Endothelial cell of umbilical vein (primary cell): ENCODE measurements around the gene TBC1D9.

Experiments
- EZH2 ChIP-seq: IDR thresholded peaks from 2 replicates; pipeline ENCODE4 v1.6.1; 2012; ENCODE audit warnings: borderline replicate concordance, low read depth, mild to moderate bottlenecking, moderate library complexity, low read length, inconsistent platforms; ENCODE audit not compliant: severe bottlenecking
- GATA2 ChIP-seq: IDR thresholded peaks from 2 replicates; pipeline ENCODE4 v1.7.0; 2011; ENCODE audit warnings: low read depth, mild to moderate bottlenecking, moderate library complexity, mixed read lengths, low read length; ENCODE audit not compliant: insufficient read length, insufficient read depth
- JUN ChIP-seq: IDR thresholded peaks from 2 replicates; pipeline ENCODE4 v1.6.1; 2011; ENCODE audit warnings: borderline replicate concordance, low read depth; ENCODE audit not compliant: insufficient read length, insufficient read depth
- POLR2A ChIP-seq: IDR thresholded peaks from 2 replicates; pipeline ENCODE4 v1.6.1; 2012; ENCODE audit warnings: low read depth, mild to moderate bottlenecking, control low read depth, low read length
- POLR2AphosphoS5 ChIP-seq: IDR thresholded peaks from 2 replicates; pipeline ENCODE4 v1.6.1; 2012; ENCODE audit warnings: low read depth, mild to moderate bottlenecking, control low read depth, low read length, moderate library complexity; ENCODE audit not compliant: insufficient read depth
- TF ChIP-seq, protein P1 (sequence below), 2 donors: IDR thresholded peaks; 1 replicate in 1 of 2; 2 replicates in 1 of 2; pipeline ENCODE4 v1.5.1; 2011; ENCODE audit warnings: low read length in 2 of 2, mild to moderate bottlenecking in 2 of 2, moderate library complexity in 2 of 2, control low read depth in 1 of 2, inconsistent platforms in 1 of 2, low read depth in 1 of 2; ENCODE audit not compliant: insufficient read depth in 1 of 2; ENCODE audit errors: extremely low read depth in 1 of 2
- TF ChIP-seq, protein P2 (sequence below): IDR thresholded peaks from 2 replicates; pipeline ENCODE4 v1.6.1; 2011; ENCODE audit not compliant: insufficient read depth, insufficient read length

- TF ChIP-seq, protein P1, sequence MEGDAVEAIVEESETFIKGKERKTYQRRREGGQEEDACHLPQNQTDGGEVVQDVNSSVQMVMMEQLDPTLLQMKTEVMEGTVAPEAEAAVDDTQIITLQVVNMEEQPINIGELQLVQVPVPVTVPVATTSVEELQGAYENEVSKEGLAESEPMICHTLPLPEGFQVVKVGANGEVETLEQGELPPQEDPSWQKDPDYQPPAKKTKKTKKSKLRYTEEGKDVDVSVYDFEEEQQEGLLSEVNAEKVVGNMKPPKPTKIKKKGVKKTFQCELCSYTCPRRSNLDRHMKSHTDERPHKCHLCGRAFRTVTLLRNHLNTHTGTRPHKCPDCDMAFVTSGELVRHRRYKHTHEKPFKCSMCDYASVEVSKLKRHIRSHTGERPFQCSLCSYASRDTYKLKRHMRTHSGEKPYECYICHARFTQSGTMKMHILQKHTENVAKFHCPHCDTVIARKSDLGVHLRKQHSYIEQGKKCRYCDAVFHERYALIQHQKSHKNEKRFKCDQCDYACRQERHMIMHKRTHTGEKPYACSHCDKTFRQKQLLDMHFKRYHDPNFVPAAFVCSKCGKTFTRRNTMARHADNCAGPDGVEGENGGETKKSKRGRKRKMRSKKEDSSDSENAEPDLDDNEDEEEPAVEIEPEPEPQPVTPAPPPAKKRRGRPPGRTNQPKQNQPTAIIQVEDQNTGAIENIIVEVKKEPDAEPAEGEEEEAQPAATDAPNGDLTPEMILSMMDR (IDR thresholded peaks at IDR 0.05; ENCODE audit: extremely low read depth in 1 of 2, insufficient read depth in 1 of 2, low read depth in 1 of 2, low read length in 2 of 2), result no peak
- TF ChIP-seq EZH2 (no peak), POLR2A (no peak), POLR2AphosphoS5 (no peak), JUN (no peak), GATA2 (no peak)
- TF ChIP-seq, protein P2, sequence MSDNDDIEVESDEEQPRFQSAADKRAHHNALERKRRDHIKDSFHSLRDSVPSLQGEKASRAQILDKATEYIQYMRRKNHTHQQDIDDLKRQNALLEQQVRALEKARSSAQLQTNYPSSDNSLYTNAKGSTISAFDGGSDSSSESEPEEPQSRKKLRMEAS, result no peak
These were observed 138.5 kb downstream of the TBC1D9 start for GRCh38 chr4:140617499-140618248.
